HL-60 (cell line): Measurements from ENCODE around the gene GPR161.
"Not testable (repeated sequence)": the region's sequence is repeated elsewhere in the genome, so short reads cannot be mapped to it uniquely, and the experiment has no call there.

Experiments used
- DNase-seq, 2 experiments: peaks; one replicate each; pipeline ENCODE4 v3.0.0-alpha.2; 2010 to 2020; ENCODE audit warnings: low read depth in 1 of 2, low spot score in 1 of 2
- H3K27ac ChIP-seq: fragments of 250-450 bp; sonication (Bioruptor Pico); replicated peaks from 2 replicates; pipeline ENCODE4 v1.5.1; 2020; ENCODE audit warnings: mild to moderate bottlenecking, moderate library complexity
- H3K27me3 ChIP-seq: fragments of 250-450 bp; sonication (Bioruptor Pico); 2 replicates; pipeline ENCODE4 v1.5.1; 2021; ENCODE audit warnings: mild to moderate bottlenecking, moderate library complexity; ENCODE audit not compliant: insufficient read depth, poor library complexity, severe bottlenecking
- H3K4me3 ChIP-seq: replicated peaks from 2 replicates; pipeline ENCODE4 v1.5.1; 2011; ENCODE audit warnings: mild to moderate bottlenecking, control low read depth, low read length; ENCODE audit not compliant: insufficient read depth
- CTCF ChIP-seq: IDR thresholded peaks from one replicate; pipeline ENCODE4 v1.5.1; 2011; ENCODE audit warnings: low read length, control low read depth, inconsistent platforms; ENCODE audit not compliant: insufficient read depth
- GABPA ChIP-seq: IDR thresholded peaks from 2 replicates; pipeline ENCODE4 v1.6.1; 2012; ENCODE audit warnings: low read depth
- POLR2AphosphoS5 ChIP-seq: IDR thresholded peaks from 2 replicates; pipeline ENCODE4 v1.6.1; 2012; ENCODE audit warnings: low read depth
- REST ChIP-seq: IDR thresholded peaks from 2 replicates; pipeline ENCODE4 v1.6.1; 2012; ENCODE audit warnings: low read depth; ENCODE audit not compliant: insufficient replicate concordance
- SPI1 ChIP-seq: IDR thresholded peaks from 2 replicates; pipeline ENCODE4 v1.6.1; 2012; ENCODE audit warnings: low read depth, mild to moderate bottlenecking, borderline replicate concordance

GPR161 gene

GRCh38 chr1:168157638-168158037 is 20.9 kb upstream of the GPR161 start:
- TF ChIP-seq REST (no peak), POLR2AphosphoS5 (no peak), SPI1 (no peak), GABPA (no peak), CTCF (no peak)
- Histone ChIP-seq H3K27me3 (no peaks in the 10 kb centered on the region), H3K27ac (no peak overlapping the region), H3K4me3 (no peak overlapping the region)
- DNase-seq = no peak

- TF ChIP-seq CTCF (no peak), REST (no peak), GABPA (no peak), SPI1 (no peak), POLR2AphosphoS5 (no peak)
- H3K4me3 ChIP-seq = no peak overlapping the region
- no peak overlapping the region for H3K27ac ChIP-seq
- no peaks in the 10 kb centered on the region for H3K27me3 ChIP-seq
- no peak for DNase-seq
These were observed 19.2 kb upstream of the GPR161 start for GRCh38 chr1:168155910-168156309.

- peak; percentile 10; the same call in 1 of the 2 replicates for TF ChIP-seq SPI1
- not testable (repeated sequence) for H3K4me3 ChIP-seq
These were observed 18.0 kb upstream of the GPR161 start for GRCh38 chr1:168154707-168155106.

GRCh38 chr1:168151935-168152334 is 15.2 kb upstream of the GPR161 start:
- DNase-seq = no peak
- no peaks in the 10 kb centered on the region for H3K27me3 ChIP-seq
- H3K27ac ChIP-seq = no peak overlapping the region
- no peak for TF ChIP-seq POLR2AphosphoS5
- no peak for TF ChIP-seq GABPA
- no peak for TF ChIP-seq CTCF
- TF ChIP-seq SPI1 = no peak
- no peak for TF ChIP-seq REST
- no peak overlapping the region for H3K4me3 ChIP-seq

More at GRCh38 chr1:168154707-168155106, 18.0 kb upstream of the GPR161 start:
- DNase-seq = peak in 1 of 2 experiments; percentile 55
- not testable (repeated sequence) for H3K27me3 ChIP-seq, H3K27ac ChIP-seq
